ENCODE measurements around the gene SLPI.

The SLPI gene

GRCh38 chr20:45269754-45270270 lies 15.4 kb upstream of the SLPI start:
- DNase-seq: no peak

- no peak for DNase-seq
These were observed 14.7 kb upstream of the SLPI start for GRCh38 chr20:45269056-45269455.

GRCh38 chr20:45268531-45268930 lies 14.2 kb upstream of the SLPI start:
- DNase-seq: no peak

- no peak for DNase-seq
These were observed 12.6 kb upstream of the SLPI start for GRCh38 chr20:45266977-45267376.

- DNase-seq: no peak
These were observed 9.3 kb upstream of the SLPI start for GRCh38 chr20:45263556-45264266.

- no peak for DNase-seq
These were observed 4.3 kb upstream of the SLPI start for GRCh38 chr20:45258664-45259063.

- no peak for DNase-seq
These were observed 3.9 kb upstream of the SLPI start for GRCh38 chr20:45258259-45258658.

GRCh38 chr20:45257711-45258110 lies 3.3 kb upstream of the SLPI start:
- DNase-seq: no peak

GRCh38 chr20:45257161-45257560 lies 2.8 kb upstream of the SLPI start:
- no peak for DNase-seq

- DNase-seq: no peak
These were observed 1.1 kb downstream of the SLPI start for GRCh38 chr20:45253261-45253660.

GRCh38 chr20:45251884-45252560 lies 2.3 kb downstream of the SLPI start:
- no peak for DNase-seq

- no peak for DNase-seq
These were observed 5.8 kb downstream of the SLPI start for GRCh38 chr20:45248609-45249008.

GRCh38 chr20:45247865-45248264 lies 6.5 kb downstream of the SLPI start:
- no peak for DNase-seq

- no peak for DNase-seq
These were observed 8.3 kb downstream of the SLPI start for GRCh38 chr20:45246109-45246508.

GRCh38 chr20:45238139-45238538 lies 16.2 kb downstream of the SLPI start:
- DNase-seq: no peak

GRCh38 chr20:45235995-45236394 lies 18.4 kb downstream of the SLPI start:
- peak; percentile 20 for DNase-seq

GRCh38 chr20:45230631-45231030 lies 23.7 kb downstream of the SLPI start:
- DNase-seq: no peak

GRCh38 chr20:45229264-45230056 lies 24.9 kb downstream of the SLPI start:
- DNase-seq: peak; percentile 82

- DNase-seq: no peak
These were observed 28.1 kb downstream of the SLPI start for GRCh38 chr20:45226287-45226686.

- DNase-seq: no peak
These were observed 31.2 kb downstream of the SLPI start for GRCh38 chr20:45223136-45223535.

- DNase-seq: no peak
These were observed 33.3 kb downstream of the SLPI start, which contains the start of gene SEMG2 for GRCh38 chr20:45221076-45221475. Gene SEMG2 (plus strand): TSS chr20:45221373. CDS start chr20:45221390, 17 bp downstream.

- DNase-seq: no peak
These were observed 35.7 kb downstream of the SLPI start for GRCh38 chr20:45218636-45219035.

- no peak for DNase-seq
These were observed 36.2 kb downstream of the SLPI start for GRCh38 chr20:45218124-45218523.

GRCh38 chr20:45212836-45213235 lies 41.5 kb downstream of the SLPI start:
- DNase-seq: no peak
